HG03565 (cell line): ENCODE measurements around the gene IL2RA.
A peak's percentile ranks its signal among the peaks of the same experiment; 100 is the strongest.
"Not testable (repeated sequence)": the region's sequence is repeated elsewhere in the genome, so short reads cannot be mapped to it uniquely, and the experiment has no call there.

Experiments
- ATAC-seq: cut with Tn5 transposase; IDR thresholded peaks from one replicate; pipeline ENCODE4 v1.9.1; 2021; ENCODE audit warnings: mild to moderate bottlenecking, moderate library complexity; ENCODE audit not compliant: unreplicated experiment

The IL2RA gene

GRCh38 chr10:6018422-6018821 is 43.7 kb downstream of the IL2RA start:
- ATAC-seq, result no peak

GRCh38 chr10:6017781-6018354 is 44.3 kb downstream of the IL2RA start:
- ATAC-seq, result no peak

GRCh38 chr10:6014241-6014761 is 47.9 kb downstream of the IL2RA start:
- ATAC-seq, result no peak

- ATAC-seq, result no peak
These were observed 48.6 kb downstream of the IL2RA start for GRCh38 chr10:6013413-6014192.

GRCh38 chr10:6012121-6012905 is 49.9 kb downstream of the IL2RA start:
- ATAC-seq, result no peak

- ATAC-seq, result no peak
These were observed 50.6 kb downstream of the IL2RA start for GRCh38 chr10:6011558-6011957.

GRCh38 chr10:6010569-6010968 is 51.6 kb downstream of the IL2RA start:
- no peak for ATAC-seq

GRCh38 chr10:6009961-6010360 is 52.2 kb downstream of the IL2RA start:
- no peak for ATAC-seq

GRCh38 chr10:6009150-6009549 is 53.0 kb downstream of the IL2RA start:
- no peak for ATAC-seq

- ATAC-seq, result no peak
These were observed 53.5 kb downstream of the IL2RA start for GRCh38 chr10:6008497-6009142.

- no peak for ATAC-seq
These were observed 55.2 kb downstream of the IL2RA start for GRCh38 chr10:6006991-6007390.

- no peak for ATAC-seq
These were observed 55.6 kb downstream of the IL2RA start for GRCh38 chr10:6006546-6006945.

GRCh38 chr10:6005856-6006395 is 56.2 kb downstream of the IL2RA start:
- no peak for ATAC-seq

GRCh38 chr10:6005161-6005804 is 56.9 kb downstream of the IL2RA start:
- ATAC-seq, result not testable (repeated sequence)

GRCh38 chr10:6002809-6003510 is 59.2 kb downstream of the IL2RA start:
- peak; percentile 48 for ATAC-seq

GRCh38 chr10:5999440-6000165 is 62.6 kb downstream of the IL2RA start:
- ATAC-seq, result no peak

- ATAC-seq, result no peak
These were observed 65.5 kb downstream of the IL2RA start for GRCh38 chr10:5996696-5997095.

- no peak for ATAC-seq
These were observed 69.8 kb downstream of the IL2RA start for GRCh38 chr10:5992398-5992797.

- no peak for ATAC-seq
These were observed 70.5 kb downstream of the IL2RA start for GRCh38 chr10:5991708-5992107.
